Neural crest cell (in vitro differentiated cells): ENCODE measurements around the gene ZNF680. TPM values are rescaled to one million over a fixed set of nuclear protein-coding genes. Genes with fewer than 3 reads are reported as not detected.

ENCODE experiments used
- DNase-seq: peaks from one replicate; pipeline ENCODE4 v3.0.0; 2021; ENCODE audit warnings: low read depth, mixed read lengths, low spot score
- H3K27ac Mint-ChIP-seq: one replicate; pipeline ENCODE4 v1.8.0; 2021; ENCODE audit warnings: mild to moderate bottlenecking, mixed read lengths; ENCODE audit not compliant: unreplicated experiment
- H3K27me3 Mint-ChIP-seq: 2 replicates; pipeline ENCODE4 v1.8.0; 2021; ENCODE audit warnings: low read depth, mild to moderate bottlenecking, mixed read lengths
- H3K36me3 Mint-ChIP-seq: 2 replicates; pipeline ENCODE4 v1.8.0; 2021; ENCODE audit warnings: low read depth, mild to moderate bottlenecking, mixed read lengths
- H3K4me1 Mint-ChIP-seq: 2 replicates; pipeline ENCODE4 v1.8.0; 2021; ENCODE audit warnings: mixed read lengths
- H3K4me3 Mint-ChIP-seq: one replicate; pipeline ENCODE4 v1.8.0; 2021; ENCODE audit warnings: mild to moderate bottlenecking, mixed read lengths
- H3K9me3 Mint-ChIP-seq: 2 replicates; pipeline ENCODE4 v1.8.0; 2021; ENCODE audit warnings: mixed read lengths
- total RNA-seq: library from RNA; stranded (reverse); gene quantifications from 2 replicates; pipeline ENCODE4 v1.2.1, GENCODE V29; 2021
- TF ChIP-seq, protein P1 (sequence below): fragments of 200-600 bp; sonication (generic); conservative IDR thresholded peaks from 2 replicates; pipeline ENCODE4 v1.5.0; 2021; ENCODE audit warnings: antibody characterized with exemption, mild to moderate bottlenecking

Gene ZNF680
- total RNA-seq, 1 donor from 2014 or later: 18.0 TPM

GRCh38 chr7:64551375-64552142 lies 11.3 kb downstream of the ZNF680 start:
- Mint-ChIP-seq H3K4me1 (no peaks in the 10 kb centered on the region), H3K27ac (no peak overlapping the region), H3K36me3 (peaks cover 72% of the 10 kb centered on the region), H3K9me3 (peaks cover 11% of the 10 kb centered on the region), H3K27me3 (no peaks in the 10 kb centered on the region), H3K4me3 (no peak overlapping the region)
- no peak for DNase-seq
- TF ChIP-seq, protein P1, sequence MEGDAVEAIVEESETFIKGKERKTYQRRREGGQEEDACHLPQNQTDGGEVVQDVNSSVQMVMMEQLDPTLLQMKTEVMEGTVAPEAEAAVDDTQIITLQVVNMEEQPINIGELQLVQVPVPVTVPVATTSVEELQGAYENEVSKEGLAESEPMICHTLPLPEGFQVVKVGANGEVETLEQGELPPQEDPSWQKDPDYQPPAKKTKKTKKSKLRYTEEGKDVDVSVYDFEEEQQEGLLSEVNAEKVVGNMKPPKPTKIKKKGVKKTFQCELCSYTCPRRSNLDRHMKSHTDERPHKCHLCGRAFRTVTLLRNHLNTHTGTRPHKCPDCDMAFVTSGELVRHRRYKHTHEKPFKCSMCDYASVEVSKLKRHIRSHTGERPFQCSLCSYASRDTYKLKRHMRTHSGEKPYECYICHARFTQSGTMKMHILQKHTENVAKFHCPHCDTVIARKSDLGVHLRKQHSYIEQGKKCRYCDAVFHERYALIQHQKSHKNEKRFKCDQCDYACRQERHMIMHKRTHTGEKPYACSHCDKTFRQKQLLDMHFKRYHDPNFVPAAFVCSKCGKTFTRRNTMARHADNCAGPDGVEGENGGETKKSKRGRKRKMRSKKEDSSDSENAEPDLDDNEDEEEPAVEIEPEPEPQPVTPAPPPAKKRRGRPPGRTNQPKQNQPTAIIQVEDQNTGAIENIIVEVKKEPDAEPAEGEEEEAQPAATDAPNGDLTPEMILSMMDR: no peak

DNA sequence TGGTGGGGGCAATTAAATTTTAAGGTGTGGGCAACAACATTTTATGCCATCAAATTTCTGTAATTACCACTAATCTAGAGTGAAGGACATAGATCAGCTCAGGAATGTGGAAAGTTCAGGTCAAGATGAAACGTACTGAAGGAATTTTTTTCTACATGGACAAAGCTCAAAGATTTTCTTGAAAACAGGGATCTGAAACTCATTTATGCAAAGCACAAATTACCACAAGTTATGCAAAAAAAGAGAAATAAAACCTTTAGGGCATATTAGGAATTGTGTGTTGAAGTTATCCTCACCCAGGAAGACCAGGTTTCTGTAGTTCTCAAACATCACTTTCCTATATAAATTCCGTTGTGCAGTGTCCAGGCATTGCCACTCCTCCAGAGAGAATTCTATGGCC lies 18.9 kb downstream of the ZNF680 start:
- Mint-ChIP-seq H3K4me1 (no peaks in the 10 kb centered on the region), H3K36me3 (peaks cover 53% of the 10 kb centered on the region), H3K27me3 (no peaks in the 10 kb centered on the region), H3K9me3 (peaks cover 6% of the 10 kb centered on the region), H3K4me3 (no peak overlapping the region), H3K27ac (no peak overlapping the region)
- DNase-seq: no peak
- TF ChIP-seq, protein P1: no peak

DNA sequence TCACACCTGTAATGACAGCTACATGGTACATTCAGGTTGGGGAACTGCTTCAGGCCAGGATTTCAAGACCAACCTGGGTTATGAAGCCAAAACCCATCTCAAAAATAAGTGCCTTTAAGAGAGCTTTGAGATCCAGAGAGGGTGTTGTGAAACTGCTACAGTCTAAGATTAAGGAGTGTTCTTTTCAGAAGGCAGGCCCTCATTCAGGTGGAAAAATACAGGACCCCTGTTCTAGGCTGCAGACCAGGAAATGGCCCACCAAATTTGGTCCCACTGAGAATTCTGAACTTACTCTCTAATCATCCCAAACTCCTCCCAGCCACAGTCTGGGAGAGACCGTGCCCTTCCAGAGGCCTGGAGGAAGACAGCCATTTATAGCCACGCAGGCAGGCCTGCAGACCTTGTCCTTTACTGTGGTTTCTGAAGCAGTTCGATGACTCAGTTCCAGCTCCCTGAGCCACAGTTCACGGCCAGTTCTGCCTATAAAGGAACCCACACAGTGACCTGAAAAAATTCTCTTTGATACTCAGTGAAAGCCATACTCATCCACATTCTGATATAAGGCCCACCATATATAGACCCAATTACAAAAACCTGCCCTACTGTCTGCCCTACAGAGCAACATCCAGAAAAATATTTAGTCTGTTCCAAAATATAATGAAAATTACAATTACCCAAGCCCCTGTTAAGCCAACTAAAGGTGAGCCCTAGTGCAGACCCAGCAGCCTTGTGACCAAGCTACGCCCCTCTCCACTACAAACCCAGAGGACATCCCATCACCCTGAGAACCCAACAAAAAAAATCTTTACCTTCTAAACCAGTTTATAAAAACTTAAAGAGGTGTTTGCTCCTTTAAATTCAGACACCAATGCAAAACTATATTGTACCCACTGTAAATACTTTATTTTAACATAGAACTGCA lies 21.2 kb downstream of the ZNF680 start:
- no peaks in the 10 kb centered on the region for H3K4me1 Mint-ChIP-seq
- no peak overlapping the region for H3K27ac Mint-ChIP-seq
- TF ChIP-seq, protein P1: no peak
- H3K27me3 Mint-ChIP-seq: no peaks in the 10 kb centered on the region
- peaks cover 2% of the 10 kb centered on the region for H3K9me3 Mint-ChIP-seq
- DNase-seq: no peak
- peaks cover 54% of the 10 kb centered on the region for H3K36me3 Mint-ChIP-seq
- H3K4me3 Mint-ChIP-seq: no peak overlapping the region

DNA sequence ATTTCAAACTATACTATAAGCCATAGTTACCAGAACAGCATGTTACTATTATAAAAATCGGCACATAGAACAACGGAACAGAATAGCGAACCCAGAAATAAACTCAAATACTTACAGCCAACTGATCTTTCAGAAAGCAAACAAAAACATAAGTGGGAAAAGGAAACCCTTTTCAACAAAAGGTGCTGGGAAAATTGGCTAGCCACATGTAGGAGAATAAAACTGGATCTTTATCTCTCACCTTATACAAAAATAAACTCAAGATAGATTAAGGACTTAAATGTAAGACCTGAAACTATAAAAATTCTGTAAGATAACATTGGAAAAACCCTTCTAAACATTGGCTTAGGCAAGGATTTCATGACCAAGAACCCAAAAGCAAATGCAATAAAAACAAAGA lies 29.1 kb downstream of the ZNF680 start:
- Mint-ChIP-seq H3K9me3 (peaks cover 42% of the 10 kb centered on the region), H3K36me3 (peaks cover 82% of the 10 kb centered on the region), H3K27ac (no peak overlapping the region), H3K4me1 (no peaks in the 10 kb centered on the region), H3K27me3 (no peaks in the 10 kb centered on the region), H3K4me3 (no peak overlapping the region)
- TF ChIP-seq, protein P1: no peak
- no peak for DNase-seq

- TF ChIP-seq, protein P1: no peak
- Mint-ChIP-seq H3K4me1 (no peaks in the 10 kb centered on the region), H3K9me3 (peaks cover 36% of the 10 kb centered on the region), H3K4me3 (no peak overlapping the region), H3K27me3 (no peaks in the 10 kb centered on the region), H3K36me3 (peaks cover 71% of the 10 kb centered on the region), H3K27ac (no peak overlapping the region)
- DNase-seq: no peak
These were observed 34.1 kb downstream of the ZNF680 start for GRCh38 chr7:64528770-64529169.
